Epithelial cell of esophagus (primary cell): Measurements from ENCODE around the gene C1QL4.

Experiments used
- DNase-seq: peaks from one replicate; pipeline ENCODE4 v3.0.0; 2010; ENCODE audit warnings: low read depth
- H3K4me3 ChIP-seq: 2 replicates; pipeline ENCODE4 v1.5.1; 2011; ENCODE audit warnings: mild to moderate bottlenecking, low read length, control low read depth
- CTCF ChIP-seq: IDR thresholded peaks from 2 replicates; pipeline ENCODE4 v1.5.1; 2011; ENCODE audit warnings: low read depth, mild to moderate bottlenecking, low read length, control low read depth, inconsistent platforms; ENCODE audit not compliant: insufficient read depth; ENCODE audit errors: missing control alignments

Gene C1QL4

DNA sequence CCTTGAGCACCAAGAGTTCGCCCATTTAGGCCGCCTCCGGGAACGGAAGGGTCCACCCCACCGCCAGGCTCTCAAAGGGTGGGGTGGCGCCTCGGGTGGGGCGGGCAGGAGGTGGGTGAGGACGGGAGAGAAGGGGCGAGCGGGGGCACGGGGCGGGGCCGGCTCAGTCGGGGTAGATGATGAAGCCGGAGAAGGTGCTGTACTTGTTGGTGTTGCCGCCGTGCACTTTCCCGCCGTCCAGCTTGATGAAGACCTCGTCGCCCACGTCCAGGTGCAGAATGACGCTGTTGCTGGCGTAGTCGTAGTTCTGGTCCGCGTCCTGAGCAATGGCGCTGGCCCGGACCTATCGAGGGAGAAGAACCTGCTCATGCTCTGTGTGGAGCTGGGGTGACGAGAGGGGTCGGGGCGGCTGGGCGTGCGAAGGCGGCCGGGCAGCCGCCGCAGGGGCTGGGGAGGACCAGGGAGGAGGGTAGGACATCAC lies 4.1 kb downstream of the C1QL4 start:
- DNase-seq = no peak
- peak overlapping the region; percentile 26 for H3K4me3 ChIP-seq
- no peak for TF ChIP-seq CTCF

GRCh38 chr12:49332441-49332861 lies 4.5 kb downstream of the C1QL4 start:
- DNase-seq = no peak
- H3K4me3 ChIP-seq = no peak overlapping the region
- no peak for TF ChIP-seq CTCF

GRCh38 chr12:49331380-49332222 lies 5.4 kb downstream of the C1QL4 start:
- TF ChIP-seq CTCF = peak; percentile 84
- peak; percentile 77 for DNase-seq
- no peak overlapping the region for H3K4me3 ChIP-seq

GRCh38 chr12:49330631-49331379 lies 6.2 kb downstream of the C1QL4 start:
- H3K4me3 ChIP-seq = no peak overlapping the region
- no peak for TF ChIP-seq CTCF
- DNase-seq = no peak

DNA sequence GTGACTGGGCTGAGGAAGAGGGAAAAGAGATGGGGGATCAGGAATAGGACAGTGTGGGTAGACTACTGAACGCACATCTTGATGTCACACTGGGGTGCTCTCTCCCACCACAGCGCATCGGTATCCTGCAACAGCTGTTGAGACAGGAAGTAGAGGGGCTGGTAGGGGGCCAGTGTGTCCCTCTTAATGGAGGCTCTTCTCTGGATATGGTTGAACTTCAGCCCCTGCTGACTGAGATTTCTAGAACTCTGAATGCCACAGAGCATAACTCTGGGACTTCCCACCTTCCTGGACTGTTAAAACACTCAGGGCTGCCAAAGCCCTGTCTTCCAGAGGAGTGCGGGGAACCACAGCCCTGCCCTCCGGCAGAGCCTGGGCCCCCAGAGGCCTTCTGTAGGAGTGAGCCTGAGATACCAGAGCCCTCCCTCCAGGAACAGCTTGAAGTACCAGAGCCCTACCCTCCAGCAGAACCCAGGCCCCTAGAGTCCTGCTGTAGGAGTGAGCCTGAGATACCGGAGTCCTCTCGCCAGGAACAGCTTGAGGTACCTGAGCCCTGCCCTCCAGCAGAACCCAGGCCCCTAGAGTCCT lies 6.9 kb downstream of the C1QL4 start:
- no peak overlapping the region for H3K4me3 ChIP-seq
- no peak for TF ChIP-seq CTCF
- no peak for DNase-seq

DNA sequence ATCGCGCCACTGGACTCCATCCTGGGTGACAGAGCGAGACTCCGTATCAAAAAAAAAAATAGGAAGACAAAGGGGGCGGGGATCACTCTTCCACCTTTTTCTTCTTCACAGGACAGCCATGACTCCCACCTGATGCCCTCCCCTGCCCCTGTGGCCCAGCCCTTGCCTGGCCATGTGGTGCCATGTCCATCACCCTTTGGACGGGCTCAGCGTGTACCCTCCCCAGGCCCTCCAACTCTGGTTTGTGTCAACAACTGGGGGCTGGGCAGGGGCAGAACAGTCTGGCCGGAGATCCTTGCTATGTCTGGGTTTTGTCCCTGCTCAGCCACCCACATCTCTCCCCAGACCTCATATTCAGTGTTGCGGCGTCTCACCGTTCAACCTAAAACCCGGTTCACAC lies 8.2 kb downstream of the C1QL4 start:
- no peak overlapping the region for H3K4me3 ChIP-seq
- no peak for DNase-seq
- no peak for TF ChIP-seq CTCF
